Left ventricle myocardium superior (tissue), 1 donor: Measurements from ENCODE around the gene MYO7A. TPM values are rescaled to one million over a fixed set of nuclear protein-coding genes. Genes with fewer than 3 reads are reported as not detected.

Source experiments
- ATAC-seq: fragments of 200-7000 bp; cut with Tn5 transposase; one replicate; pipeline ENCODE4 v1.9.1; 2020; ENCODE audit warnings: mild to moderate bottlenecking, moderate library complexity
- DNase-seq: peaks from one replicate; pipeline ENCODE4 v3.0.0-alpha.2; 2020
- intact Hi-C: fragments of 100-400 bp; cut with micrococcal nuclease; formaldehyde crosslinking; loops from one replicate; pipeline ENCODE4 v1.11.0; 2022
- total RNA-seq: library from RNA; stranded (reverse); fragmentation: NEBNext Ultra II Directional; extraction: Animal tissue kit (Norgen Biotek cat#: 25700); gene quantifications from one replicate; pipeline ENCODE4 v1.2.1, GENCODE V29; 2021
- donor health status: DM: no; HTN: yes; CAD: no; lungs with severe emphysema.

Gene MYO7A
- total RNA-seq, 1 donor from 2014 or later: 4.6 TPM

DNA sequence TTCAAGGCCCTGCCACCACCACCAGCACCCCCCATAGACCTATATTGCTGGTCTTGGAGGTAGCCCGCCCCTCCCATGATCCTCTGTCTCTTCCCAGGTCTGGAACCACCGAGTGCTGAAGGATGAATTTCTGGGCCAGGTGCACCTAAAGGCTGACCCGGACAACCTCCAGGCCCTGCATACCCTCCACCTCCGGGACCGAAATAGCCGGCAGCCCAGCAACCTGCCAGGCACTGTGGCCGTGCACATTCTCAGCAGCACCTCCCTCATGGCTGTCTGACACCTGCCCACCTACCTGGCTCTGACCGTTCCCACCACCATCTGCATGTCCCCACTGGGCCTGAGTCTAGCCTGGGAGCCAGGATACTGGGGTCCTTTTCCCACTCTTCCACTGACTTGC, 4.5 kb upstream of the MYO7A start:
- intact Hi-C loops: no loop called here
- peak; percentile 18 for DNase-seq
- ATAC-seq: no peak

DNA sequence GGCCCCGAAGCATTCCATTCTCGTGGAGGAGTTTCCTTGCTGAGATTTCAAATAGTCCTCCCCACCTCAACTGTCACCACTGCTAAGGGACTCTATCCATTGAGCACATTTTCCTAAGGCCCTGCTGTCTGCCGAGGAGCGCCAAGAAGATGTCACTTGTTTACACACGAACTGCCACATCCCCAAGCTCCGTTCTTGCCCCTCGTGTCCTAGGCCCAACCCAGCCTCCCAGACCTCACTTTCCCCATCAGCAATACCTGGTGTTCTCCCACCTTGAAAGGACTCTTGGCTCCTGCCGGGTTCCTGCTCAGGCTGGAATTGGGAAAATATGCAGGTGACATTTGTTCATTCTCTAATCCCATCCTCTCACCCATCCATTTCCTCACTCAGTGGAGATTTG, 4.0 kb upstream of the MYO7A start:
- intact Hi-C loops: no loop called here
- DNase-seq: peak; percentile 4
- ATAC-seq: no peak

DNA sequence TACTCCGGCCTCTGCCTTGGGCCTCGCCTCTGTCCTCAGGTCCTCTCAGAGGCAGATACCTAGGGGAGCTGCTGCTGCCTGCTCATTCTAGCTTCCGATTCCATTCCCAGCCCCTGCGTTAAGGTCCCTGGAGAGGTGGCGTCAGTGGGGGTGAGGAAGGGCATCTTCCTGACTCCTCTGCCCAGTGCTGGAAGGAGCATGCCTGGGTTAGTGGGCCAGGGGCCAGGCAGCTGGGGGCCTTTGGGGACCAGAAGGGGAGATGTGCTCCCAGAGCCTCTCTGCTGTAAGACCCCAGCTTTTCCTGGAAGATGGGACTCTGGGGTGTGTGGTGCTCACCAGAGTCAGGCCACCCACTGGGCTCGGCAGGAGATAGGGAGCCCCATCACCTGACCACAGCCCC, 3.6 kb upstream of the MYO7A start:
- ATAC-seq: no peak
- intact Hi-C loops: no loop called here
- DNase-seq: peak; percentile 12

DNA sequence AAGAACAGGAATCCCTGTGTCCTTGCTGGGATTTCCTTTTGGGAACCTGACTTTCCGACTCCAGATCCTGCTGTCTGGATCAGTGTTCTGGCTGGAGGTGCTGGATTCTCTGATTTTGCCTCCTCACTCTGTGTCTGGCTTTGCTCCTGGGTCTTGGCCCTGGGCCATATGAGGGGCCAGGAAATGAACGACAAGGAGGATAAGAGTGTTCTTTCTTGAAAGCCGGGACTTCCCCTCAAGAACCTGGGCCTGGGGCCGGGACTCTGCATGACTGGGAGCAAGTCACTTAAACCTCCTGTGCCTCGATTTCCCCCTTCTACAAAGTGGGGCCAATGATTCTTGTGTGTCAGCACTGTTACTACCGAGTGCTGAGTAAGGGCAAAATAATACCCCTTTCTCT, 2.9 kb upstream of the MYO7A start:
- intact Hi-C loops: no loop called here
- ATAC-seq: no peak
- DNase-seq: peak; percentile 12

DNA sequence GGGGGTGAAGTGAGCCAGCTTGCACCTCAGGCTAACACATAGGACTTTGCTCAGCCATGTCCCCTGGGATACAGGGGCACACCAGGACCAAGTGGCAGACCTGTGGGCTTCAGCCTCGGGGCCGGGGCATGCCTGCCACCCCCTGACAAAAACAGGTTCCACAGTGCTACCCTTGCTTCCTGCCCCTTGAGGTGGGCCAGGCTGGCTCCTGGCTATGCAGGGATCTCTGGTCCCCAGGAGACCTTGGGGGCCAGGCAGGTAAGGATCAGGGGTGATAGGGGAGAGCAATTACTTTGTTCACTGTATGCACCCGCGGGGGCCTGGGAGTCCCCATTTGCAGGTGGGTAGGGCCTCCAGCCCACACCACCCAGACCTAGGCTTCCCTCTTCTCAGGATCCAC, 2.4 kb upstream of the MYO7A start:
- intact Hi-C loops: loop anchor here (2.0 kb wide), 1 partner anchor 63 kb away; no protein-coding TSS in a partner anchor
- DNase-seq (peak; percentile 18), ATAC-seq (no peak)

DNA sequence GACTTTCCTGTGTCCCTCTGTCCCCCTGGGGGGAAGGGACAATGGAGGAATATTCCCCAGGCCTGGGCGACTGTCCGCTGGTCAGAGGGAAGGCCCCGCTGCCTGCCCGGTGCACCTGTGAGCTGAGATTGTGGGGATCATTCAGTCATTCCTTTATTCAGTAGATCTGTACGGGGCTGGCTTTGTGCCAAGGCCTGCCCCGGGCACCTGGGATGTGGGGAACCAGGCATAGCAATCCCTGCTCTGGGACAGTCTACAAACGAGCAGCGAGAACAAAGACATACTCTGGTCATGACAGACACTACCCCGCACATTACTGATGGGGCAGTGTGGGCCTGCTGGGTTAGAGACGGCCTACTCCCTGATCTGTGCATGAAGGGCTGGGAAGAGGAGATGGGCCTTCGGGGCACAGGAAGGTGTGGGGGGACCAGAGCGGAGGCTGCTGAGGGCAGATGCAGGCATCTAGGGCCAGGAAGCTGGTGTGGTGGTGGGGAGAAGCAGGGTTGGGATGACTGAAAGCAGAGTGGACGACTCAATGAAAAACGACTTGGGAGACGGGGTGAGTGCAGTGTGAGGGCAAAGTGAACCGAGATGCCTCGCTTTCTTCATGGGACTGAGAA, 1.8 kb upstream of the MYO7A start:
- intact Hi-C loops: loop anchor here (2.0 kb wide), 1 partner anchor 63 kb away; no protein-coding TSS in a partner anchor
- peak; percentile 28 for DNase-seq
- no peak for ATAC-seq

DNA sequence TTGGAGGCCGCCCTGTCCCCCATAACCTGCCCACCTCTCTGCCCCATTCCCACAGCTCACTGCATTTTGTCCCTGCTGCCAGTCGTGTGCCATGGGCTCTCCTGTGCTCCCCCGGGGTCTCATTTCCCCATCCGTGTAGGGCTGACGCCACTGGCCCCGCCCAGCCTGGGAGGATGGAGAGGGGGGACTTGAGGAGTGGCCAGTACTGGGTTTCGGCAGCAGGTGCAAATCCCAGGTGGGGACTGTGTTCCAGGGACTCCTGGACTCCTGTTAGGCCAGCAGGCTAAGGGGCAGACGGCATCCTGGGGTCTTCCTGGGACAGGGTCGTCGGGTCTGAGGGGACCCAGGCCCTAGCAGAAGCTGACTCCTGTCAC, 1.2 kb upstream of the MYO7A start:
- ATAC-seq (no peak), DNase-seq (no peak)
- intact Hi-C loops: loop anchor here (2.0 kb wide), 1 partner anchor 62 kb away; no protein-coding TSS in a partner anchor

DNA sequence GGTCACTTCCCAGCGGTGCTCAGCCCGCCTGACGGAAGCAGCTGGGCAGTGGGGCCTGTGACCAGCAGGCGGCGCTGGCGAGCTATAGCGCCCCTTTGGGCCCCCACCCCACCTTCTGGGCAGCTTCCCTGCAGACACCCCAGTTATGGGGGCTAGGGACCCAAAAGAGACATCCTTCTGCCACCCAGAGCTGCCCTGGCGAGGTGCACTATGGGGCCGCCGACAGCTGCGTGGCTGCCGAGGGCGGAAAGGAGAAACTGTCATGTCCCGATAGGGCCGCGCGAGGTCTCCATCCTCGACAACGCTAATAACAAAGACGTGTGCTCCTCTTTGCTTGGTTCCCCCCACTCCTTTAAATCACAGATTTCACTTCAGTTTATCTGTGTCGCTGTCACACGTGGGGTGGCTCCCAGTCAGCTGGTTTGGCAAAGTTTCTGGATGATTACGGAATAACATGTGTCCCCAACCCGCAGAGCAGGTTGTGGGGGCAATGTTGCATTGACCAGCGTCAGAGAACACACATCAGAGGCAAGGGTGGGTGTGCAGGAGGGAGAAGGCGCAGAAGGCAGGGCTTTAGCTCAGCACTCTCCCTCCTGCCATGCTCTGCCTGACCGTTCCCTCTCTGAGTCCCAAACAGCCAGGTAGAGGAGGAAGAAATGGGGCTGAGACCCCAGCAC, 673 bp upstream of the MYO7A start:
- ATAC-seq: peak; percentile 73
- DNase-seq: peak; percentile 75
- intact Hi-C loops: loop anchor here (2.0 kb wide), 1 partner anchor 61 kb away; no protein-coding TSS in a partner anchor

DNA sequence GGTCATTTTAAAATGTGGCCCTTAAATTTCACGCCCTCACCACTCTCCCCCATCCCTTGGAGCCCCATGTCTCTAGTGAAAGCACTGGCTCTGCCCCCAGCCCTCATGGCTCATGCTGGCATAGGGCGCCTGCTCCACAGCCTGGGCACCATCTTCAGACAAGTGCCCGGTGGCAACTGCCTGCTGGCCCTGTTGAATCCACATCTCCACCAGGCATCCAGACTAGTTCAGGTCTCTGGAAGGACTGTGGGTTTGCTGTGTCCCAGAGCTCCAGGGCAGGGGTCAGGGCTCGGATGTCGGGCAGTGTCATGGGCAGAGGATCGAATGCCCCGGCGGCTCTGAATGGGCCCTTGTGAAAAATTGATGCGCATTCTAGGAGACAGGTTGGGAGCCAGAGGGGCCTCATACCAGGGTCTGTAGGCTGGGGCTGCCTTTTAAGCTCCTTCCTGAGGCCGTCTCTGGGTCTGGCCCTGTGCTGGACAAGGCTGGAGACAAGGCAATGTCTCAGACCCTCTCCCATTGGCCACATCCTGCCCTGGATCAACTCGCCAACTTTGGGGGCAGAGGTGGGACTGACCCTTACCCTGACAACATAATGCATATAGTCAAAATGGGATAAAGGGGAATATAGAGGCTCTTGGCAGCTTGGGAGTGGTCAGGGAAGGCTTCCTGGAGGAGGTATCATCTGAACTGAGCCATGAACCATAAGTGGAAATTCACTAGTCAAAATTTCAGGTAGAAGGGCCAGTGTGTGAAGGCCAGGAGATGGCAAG, 1.2 kb downstream of the MYO7A start:
- intact Hi-C loops: no loop called here
- DNase-seq (peak; percentile 19), ATAC-seq (no peak)

DNA sequence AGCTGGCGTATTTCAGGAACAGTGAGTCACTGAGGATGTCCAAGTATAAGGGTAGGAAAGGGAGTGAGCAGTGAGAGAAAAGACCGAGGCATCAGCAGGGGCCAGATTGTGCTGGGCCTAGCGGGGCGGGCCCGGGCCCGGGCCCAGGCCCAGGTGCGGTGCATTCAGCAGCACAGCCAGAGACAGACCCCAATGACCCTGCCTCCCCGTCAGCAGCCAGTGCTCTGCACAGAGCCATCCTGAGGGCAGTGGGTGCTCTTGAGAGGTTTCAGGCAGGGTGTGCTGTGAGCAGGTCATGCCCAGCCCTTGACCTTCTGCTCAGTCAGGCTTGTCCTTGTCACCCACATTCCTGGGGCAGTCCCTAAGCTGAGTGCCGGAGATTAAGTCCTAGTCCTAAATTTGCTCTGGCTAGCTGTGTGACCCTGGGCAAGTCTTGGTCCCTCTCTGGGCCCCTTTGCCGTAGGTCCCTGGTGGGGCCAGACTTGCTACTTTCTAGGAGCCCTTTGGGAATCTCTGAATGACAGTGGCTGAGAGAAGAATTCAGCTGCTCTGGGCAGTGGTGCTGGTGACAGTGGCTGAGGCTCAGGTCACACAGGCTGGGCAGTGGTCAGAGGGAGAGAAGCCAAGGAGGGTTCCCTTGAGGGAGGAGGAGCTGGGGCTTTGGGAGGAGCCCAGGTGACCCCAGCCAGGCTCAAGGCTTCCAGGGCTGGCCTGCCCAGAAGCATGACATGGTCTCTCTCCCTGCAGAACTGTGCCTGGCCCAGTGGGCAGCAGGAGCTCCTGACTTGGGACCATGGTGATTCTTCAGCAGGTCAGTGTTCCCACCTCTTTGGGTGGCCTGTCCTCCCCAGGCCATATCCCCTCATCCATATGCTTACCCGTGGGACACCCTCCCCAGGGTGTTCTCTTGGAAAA, 2.1 kb downstream of the MYO7A start:
- DNase-seq (peak; percentile 18), ATAC-seq (no peak)
- intact Hi-C loops: no loop called here

DNA sequence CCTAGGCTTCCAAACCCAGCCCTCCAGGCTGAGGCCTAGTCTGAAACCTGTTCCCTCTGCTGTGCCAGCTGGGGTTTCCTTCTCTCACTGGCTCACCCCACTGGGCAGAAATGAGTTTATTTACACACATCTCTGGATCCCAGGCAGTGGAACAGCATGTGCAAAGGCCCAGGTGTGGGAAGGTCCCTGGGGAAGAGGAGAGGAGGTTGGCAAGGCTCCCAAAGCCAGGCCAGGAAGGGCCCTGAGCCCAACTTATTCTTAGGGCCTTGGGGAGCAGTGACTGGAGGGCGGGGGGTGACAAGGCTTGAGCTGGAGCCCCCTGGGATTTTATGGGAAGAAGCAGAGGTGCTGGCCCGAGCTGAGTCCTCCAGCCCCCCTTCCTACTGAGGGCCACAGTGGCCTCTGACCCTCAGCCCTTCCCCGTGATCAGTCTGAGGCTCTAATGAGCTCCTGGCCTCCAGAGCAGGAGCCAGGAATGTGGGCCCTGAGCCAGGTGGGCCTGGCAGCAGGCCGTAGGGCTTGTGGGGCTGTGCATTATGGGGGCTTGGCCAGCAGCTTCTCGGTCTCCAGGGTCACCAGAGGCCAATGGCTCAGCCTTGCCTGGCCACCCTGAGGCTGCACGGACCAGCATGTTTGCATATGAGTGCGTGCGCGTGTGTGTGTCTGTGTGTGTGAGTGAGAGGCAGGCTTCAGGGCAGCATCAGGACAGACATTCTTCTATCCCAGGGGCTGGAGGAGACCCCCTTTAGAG, 2.9 kb downstream of the MYO7A start:
- intact Hi-C loops: no loop called here
- DNase-seq (peak; percentile 89), ATAC-seq (peak; percentile 69)

DNA sequence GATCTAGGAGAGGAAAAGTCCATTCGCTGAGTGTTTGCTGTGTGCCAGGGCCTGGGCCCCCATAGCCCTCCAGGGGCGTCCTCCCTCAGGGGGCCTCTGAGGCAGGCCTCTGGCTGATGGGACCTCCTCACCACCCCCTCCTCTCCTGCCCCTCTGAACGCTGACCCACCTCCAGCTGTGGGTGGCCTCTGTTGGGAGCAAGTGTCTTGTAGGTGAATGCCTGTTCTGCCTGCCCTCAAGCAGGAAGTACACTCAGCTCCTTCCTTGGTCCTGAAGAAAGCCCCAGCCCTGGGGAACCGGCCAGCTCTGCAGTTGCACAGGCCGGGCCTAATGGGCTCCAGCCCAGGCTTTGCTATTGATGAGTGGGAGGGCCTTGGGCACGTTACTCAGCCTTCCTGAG, 3.5 kb downstream of the MYO7A start:
- peak; percentile 36 for DNase-seq
- intact Hi-C loops: no loop called here
- ATAC-seq: no peak

DNA sequence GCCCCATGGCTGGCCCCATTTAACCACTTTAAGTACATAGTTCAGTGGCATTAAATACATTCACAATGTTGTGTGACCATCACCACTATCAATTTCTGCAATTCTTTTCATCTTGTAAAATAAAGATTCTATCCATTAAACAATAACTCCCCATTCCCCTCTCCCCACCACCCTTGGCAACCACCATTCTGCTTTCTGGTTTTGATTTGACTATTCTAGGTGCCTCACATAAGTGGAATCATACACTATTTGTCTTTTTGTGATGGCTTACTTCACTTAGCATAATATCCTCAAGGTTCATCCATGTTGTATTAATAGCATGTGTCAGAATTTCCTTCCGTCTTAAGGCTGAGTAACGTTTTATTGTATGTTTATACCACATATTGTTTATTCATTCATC, 7.0 kb downstream of the MYO7A start:
- no peak for ATAC-seq
- DNase-seq: no peak
- intact Hi-C loops: no loop called here

DNA sequence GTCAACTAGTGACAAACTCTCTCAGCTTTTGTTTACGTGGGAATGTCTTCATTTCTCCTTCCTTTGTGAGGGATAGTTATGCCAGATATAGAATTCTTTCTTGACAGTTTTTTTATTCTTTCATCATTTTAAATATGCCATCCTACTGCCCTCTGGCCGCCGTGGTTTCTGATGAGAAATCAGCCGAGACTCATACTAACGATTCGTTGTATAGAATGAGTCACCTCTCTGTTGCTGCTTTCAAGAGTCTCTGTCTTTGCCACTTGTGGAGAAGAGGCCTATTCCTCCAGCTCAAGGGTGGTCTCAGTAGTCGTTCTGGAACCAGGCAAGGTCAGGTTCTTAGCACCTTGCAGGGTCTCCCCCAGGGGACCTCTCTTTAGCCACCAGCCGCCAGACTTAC, 8.0 kb downstream of the MYO7A start:
- intact Hi-C loops: no loop called here
- DNase-seq (no peak), ATAC-seq (no peak)

DNA sequence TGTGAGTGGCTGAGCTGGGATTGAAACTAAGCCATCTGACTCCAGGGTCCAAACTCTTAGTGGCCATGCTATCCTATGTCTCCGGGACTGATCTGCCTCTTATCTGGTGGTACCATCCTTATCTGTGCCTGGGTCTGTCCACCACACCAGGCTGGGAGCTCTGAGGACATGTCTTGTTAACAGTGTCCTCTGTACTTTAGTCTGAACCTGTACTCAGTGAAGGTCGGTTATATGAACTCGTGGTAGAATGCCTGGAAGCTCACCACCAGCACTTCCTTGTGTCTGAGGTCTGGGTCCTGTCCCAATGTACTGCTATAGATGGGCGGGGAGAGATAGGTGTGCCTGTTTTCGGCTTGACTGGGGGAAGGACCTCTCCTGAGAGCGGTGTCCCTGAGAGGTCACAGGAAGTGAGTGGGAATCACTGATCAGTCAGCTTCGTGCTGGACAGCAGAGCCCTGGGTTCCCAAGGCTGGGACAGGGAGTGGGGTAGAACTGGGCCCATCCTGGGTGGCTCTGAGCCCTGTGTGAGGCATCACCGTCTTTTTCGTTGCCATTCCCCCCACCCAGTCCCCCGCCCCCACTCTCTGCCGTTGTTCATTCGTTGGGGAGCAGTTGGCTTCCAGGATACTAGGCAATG, 8.9 kb downstream of the MYO7A start:
- ATAC-seq (no peak), DNase-seq (no peak)
- intact Hi-C loops: no loop called here

DNA sequence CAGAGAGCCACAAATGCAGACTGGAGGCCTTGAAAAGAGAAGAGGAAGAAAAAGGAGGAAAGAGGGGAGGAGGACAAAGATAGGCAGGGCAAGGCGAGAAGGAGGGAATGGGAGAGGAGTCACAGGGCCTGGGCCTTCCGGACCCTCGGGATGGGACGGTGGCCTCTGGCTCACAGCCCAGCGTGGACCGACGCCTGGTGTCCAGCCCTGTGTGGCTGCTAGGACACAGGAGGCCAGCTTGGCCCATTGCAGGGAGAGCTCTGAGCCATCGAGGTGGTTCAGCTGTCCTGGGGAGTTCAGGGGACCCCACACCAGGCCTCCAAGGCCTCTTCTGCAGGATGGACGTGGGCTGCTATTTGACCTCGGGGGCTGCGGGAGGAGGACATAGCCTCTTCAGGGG, 9.4 kb downstream of the MYO7A start:
- no peak for ATAC-seq
- intact Hi-C loops: no loop called here

DNA sequence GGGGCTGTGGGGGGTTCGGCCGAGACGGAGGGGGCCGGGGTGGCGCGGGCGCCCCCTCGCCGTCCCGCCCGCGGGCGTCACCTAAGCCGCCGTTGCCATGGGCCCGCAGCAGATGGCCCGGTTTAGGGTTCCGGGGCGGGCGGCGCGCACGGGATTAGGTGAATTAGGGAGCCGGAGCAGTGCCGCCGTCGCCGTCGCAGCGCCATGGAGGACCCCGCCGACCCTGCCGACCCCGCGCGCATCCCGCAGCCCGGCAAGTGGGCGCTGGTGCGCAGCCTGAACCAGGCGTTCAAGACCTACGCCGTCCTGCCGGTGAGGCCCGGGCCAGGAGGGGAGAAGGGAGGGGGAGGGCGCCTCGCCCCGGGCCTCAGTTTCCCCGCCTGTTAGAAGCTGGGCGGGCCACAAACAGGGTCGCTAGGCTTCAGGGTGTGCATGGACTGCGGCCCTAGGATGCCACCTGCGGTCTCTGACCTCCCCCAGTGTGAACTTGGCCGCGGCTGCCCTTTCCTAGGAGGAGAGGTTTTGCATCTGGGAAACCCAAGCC, 10.1 kb downstream of the MYO7A start:
- ATAC-seq (no peak), DNase-seq (no peak)

More for the DNA sequence above, 9.4 kb downstream of the MYO7A start:
- DNase-seq: no peak

DNA sequence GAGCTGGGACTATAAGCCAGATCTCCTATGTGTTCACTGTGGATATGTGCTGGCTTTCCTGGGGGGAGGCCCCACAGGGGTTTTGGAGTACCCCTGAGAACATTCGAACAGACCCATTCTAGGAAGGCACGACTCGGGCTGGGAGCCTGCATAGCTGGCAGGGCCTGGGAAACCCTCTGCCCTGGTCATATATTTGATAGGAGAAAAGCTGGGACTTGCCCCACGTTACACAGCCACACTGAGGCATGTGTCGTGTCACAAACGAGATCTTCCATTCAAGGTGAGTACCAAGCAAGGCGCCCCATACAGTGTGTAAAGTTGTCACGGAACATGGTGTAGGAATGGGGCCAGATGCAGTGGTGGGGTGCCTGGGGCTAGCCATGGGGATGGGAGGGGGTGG, 11.2 kb downstream of the MYO7A start:
- intact Hi-C loops: no loop called here
- ATAC-seq (no peak), DNase-seq (no peak)

More for the DNA sequence above, 10.1 kb downstream of the MYO7A start:
- intact Hi-C loops: no loop called here
